Fibroblast of lung (primary cell): ENCODE results near the gene TANGO2.

Source experiments
- EZH2 ChIP-seq: IDR thresholded peaks from 2 replicates; pipeline ENCODE4 v1.5.1; 2012; ENCODE audit warnings: low read length, control low read depth, mild to moderate bottlenecking; ENCODE audit errors: missing control alignments
- TF ChIP-seq, protein P1 (sequence below), 2 donors: IDR thresholded peaks in 1 of 2; conservative IDR thresholded peaks in 1 of 2; 1 replicate in 1 of 2; 2 replicates in 1 of 2; pipeline ENCODE4 v1.5.1; 2011 to 2012; ENCODE audit warnings: low read length in 2 of 2, control low read depth in 1 of 2, inconsistent platforms in 1 of 2, low read depth in 1 of 2, mild to moderate bottlenecking in 1 of 2

DNA sequence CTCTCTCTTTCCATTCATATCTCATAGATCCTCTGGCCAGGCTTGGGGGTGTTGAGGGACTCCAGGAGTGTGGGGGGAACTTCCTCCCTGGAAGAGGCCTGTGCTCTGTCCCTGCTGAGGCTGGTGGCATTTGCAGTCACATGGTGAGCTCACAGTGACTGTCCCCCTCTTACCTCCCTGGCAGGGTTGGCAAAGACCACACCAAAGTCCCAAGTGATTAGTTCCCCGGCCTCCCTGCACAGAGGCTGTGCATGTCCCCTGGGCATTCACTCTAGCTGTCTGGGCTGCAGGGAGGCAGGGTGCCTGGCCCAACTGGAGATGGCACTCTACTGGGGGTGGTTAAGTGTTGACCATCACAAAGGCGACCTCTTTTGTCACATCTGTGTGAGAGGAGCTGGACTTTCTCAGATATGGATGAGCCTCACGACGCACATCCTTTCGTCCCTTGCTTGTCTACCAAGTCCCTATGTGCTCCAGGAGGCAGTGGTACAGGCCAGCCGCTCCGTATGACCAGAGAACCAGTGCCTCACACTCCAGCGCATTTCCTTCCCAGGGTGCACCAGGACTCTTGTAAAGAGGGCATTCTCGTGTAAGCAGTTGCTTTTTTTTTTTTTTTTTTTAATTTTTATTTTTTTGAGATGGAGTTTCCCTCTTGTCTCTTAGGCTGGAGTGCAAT lies 8.8 kb downstream of the TANGO2 start:
- TF ChIP-seq, protein P1, sequence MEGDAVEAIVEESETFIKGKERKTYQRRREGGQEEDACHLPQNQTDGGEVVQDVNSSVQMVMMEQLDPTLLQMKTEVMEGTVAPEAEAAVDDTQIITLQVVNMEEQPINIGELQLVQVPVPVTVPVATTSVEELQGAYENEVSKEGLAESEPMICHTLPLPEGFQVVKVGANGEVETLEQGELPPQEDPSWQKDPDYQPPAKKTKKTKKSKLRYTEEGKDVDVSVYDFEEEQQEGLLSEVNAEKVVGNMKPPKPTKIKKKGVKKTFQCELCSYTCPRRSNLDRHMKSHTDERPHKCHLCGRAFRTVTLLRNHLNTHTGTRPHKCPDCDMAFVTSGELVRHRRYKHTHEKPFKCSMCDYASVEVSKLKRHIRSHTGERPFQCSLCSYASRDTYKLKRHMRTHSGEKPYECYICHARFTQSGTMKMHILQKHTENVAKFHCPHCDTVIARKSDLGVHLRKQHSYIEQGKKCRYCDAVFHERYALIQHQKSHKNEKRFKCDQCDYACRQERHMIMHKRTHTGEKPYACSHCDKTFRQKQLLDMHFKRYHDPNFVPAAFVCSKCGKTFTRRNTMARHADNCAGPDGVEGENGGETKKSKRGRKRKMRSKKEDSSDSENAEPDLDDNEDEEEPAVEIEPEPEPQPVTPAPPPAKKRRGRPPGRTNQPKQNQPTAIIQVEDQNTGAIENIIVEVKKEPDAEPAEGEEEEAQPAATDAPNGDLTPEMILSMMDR (conservative IDR thresholded peaks at IDR 0.05 in 1 of 2, IDR thresholded peaks at IDR 0.05 in 1 of 2; ENCODE audit: low read depth in 1 of 2, low read length in 2 of 2) = no peak
- no peak for TF ChIP-seq EZH2
